Activated T-cell treated with anti-CD3 and anti-CD28 coated beads, Interleukin-2, amount 50 U/mL, for 1 hour (primary cell): Measurements from ENCODE around the gene SAMD7.

Experiments
- DNase-seq: peaks from one replicate; pipeline ENCODE4 v3.0.0-alpha.2; 2020

SAMD7 gene

DNA sequence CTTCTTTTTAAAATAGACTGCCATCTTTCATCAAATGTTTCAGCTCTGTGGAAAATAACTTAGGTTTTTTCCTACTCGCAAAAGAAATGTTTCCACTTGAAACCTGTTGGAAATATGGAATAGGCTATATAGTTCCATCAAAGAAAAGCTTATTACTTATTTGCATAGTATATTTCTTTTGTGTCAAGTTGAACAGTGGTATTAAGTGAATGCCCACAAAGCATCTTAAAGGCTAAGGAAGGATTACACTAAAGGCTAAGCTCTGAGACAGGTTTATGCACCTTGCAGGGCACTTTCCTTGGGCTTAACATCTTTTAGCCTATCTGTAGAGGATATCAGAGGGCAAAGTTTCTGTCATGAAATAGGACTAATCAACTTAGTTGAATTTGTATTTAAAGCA is at the start of gene SAMD7:
TSS of gene SAMD7 (plus strand) at position 301 of the 400 bp plus-strand sequence. CDS start 7,927 bp downstream, outside the sequence.
- DNase-seq, result no peak

DNA sequence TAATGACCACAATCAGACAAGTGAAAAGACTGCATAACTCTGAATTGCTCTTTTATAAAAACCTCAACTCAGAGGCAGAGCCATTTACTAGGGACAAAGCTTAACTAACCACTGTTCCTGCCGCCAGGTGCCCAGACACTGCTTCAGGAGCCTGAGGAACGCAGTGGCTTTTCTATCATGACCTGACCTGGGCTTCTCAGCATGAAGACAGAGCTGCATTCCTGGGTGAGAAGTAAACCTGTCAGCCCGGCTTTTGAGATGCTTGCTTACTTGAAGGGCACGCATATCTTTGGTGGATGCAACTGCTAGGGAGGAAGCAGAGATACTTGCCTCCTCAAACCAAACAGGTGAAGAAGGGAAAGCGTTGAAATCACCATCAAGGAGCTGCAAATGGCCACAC is 49.5 kb upstream of the SAMD7 start:
- no peak for DNase-seq

GRCh38 chr3:169863458-169863899 is 47.9 kb upstream of the SAMD7 start:
- DNase-seq, result peak; percentile 59

- DNase-seq, result no peak
Measured at GRCh38 chr3:169864270-169864669, 47.1 kb upstream of the SAMD7 start.

DNA sequence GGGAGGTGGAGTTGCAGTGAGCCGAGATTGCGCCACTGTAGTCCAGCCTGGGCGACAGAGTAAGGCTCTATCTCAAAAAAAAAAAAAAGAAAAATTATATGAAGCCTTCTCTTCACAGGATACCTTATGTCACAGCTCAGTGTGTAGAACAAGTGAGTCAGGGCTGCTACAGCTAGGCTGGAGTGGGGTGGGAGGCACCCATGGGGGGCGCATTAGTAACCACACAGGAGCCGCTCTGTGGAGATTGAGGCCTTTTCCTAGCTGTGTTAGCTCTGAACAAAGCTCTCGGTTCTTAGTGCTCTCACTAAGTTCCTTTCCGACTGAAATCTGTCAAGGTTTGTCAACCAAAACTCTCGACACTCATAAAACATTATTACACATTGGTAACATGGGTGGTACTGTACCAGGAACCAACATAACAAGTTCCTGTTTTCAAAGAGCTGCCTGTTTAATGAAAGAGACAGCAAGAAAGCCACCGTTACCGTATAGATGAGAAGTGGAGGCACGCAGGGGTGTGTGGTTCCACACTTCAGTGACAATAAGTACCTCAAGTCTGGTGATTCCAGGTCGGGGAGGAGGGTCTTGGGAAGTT is 46.1 kb upstream of the SAMD7 start:
- peak; percentile 30 for DNase-seq

GRCh38 chr3:169867584-169868210 is 43.7 kb upstream of the SAMD7 start:
- DNase-seq, result no peak

- DNase-seq, result no peak
Measured at GRCh38 chr3:169868369-169868768, 43.0 kb upstream of the SAMD7 start.

- no peak for DNase-seq
Measured at GRCh38 chr3:169869484-169870220, 41.7 kb upstream of the SAMD7 start, which contains the start of gene LRRC31. TSS of gene LRRC31 (minus strand) at chr3:169869935. CDS start at chr3:169869807, 128 bp downstream.

DNA sequence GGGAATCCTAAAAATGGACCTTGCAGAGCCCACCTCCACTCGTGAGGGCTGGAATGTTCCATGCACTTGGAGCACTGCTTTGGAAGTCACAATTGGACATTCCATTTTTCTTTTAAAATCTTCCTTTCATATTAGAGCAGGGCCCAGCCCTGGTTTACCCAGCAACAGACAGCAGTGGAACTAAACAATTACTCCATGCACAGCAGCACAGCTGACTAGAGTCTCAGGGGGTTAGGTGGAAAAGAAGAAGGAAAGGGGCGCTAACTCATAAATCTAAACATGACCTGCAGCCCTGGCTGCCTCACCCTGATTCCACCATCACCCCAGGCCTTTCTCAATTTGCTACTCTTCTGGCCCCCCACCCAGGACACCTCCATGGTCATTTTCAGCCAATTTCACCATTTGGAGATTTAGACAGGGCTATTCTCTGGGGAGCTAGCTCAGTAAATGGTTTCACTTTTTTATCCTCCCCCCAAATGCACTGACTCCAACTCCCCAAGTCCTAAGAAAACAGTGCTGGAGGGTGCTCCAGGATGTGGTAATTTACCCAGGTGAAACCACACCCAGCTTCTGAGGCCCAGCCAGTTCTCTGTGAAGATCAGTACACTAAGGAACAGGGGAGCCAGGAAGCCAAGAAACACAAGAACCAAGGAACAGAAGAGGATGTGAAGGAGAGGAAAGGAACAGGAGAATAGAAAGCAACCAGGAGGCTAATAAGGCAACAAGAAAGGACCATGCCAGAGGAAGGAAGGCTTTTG is 40.1 kb upstream of the SAMD7 start:
- no peak for DNase-seq

- DNase-seq, result no peak
Measured at GRCh38 chr3:169879013-169879557, 32.3 kb upstream of the SAMD7 start.

DNA sequence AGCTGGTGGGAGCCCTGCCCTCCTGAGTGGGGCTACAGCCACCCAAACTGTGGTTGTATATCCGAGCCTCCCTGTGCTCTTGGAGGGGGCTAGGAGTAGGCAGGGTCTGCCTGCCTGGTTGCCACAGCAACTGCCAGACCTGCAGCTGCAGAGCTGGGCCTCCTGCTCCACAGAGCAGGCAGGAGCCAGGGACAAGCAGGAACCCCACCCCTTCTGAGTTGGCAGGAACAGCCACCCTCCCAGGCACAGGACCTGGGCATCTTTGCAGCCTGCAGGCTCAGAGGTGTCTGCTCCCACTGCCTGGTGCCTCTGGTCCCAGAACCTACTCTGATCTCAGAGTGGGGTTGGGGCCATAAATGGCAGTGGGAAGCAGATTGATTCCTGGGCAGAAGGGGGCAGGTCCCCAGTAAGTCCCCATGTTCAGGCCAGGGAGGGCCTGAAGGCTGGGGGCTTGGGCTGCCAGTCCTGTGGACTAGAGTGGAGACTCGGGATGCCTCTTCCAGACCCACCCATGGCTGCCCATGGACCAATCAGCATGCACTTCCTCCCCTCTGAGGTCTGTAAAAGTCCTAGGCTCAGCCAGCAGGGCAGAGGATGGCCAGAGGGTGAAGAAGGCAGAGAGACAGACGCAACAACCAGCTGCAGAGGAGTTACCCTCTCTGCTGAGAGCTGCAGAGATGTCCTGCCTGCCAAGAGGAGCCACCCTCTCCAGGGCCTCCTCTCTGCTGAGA is 31.4 kb upstream of the SAMD7 start:
- DNase-seq, result no peak

- DNase-seq, result no peak
Measured at GRCh38 chr3:169880576-169881250, 30.7 kb upstream of the SAMD7 start.

- DNase-seq, result no peak
Measured at GRCh38 chr3:169886671-169887070, 24.7 kb upstream of the SAMD7 start.

DNA sequence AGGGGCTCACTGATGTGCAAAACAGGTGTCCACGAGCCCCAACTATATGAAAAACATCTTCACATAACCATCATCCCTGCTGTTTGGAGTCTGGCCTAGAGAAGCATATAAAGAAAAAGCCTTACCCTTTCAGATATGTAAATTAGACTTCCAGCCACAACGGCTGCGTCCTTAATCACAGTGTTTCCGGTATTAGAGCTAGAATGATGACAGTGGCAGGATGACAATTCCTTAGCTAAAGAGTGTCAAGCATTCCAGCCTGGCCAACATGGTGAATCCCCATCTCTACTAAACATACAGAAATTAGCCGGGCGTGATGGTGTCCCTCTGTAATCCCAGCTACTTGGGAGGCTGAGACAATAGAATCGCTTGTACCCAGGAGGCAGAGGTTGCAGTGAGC is 19.5 kb upstream of the SAMD7 start:
- no peak for DNase-seq

- DNase-seq, result no peak
Measured at GRCh38 chr3:169894110-169894509, 17.3 kb upstream of the SAMD7 start.

DNA sequence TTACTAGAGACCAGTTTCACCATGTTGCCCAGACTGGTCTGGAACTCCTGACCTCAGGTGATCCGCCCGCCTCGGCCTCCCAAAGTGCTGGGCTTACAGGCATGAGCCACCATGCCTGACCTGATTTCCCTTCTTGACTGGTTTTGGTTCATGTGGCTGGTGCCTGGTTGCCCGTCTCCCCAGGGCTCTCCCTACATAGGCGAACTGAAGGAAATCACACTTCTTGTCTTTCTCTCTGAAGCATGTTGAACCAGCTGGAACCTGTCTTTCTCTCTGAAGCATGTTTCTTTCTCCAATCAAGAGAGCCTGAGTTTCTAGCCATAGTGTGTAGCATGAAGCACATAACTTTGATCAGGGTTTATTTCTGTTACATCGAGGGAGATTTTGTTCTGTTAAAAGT is 16.3 kb upstream of the SAMD7 start:
- DNase-seq, result no peak

DNA sequence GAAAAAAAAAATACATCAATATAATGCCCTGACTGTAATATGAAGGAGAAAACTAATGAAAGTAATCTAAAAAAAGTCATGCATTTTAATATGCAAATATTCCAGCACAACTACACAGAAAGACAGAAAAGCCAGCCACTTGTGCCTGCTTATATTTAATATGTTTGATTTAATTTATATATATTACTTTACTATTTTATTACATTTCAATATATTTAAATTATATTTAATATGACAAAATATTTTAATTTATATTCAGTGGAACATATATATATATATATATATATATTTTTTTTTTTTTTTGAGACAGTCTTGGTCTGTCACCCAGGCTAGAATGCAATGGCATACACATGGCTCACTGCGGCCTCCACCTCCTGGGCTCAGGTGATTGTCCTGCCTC is 14.1 kb upstream of the SAMD7 start:
- DNase-seq, result no peak

- no peak for DNase-seq
Measured at GRCh38 chr3:169901453-169901852, 9.9 kb upstream of the SAMD7 start.

- DNase-seq, result no peak
Measured at GRCh38 chr3:169905404-169905803, 6.0 kb upstream of the SAMD7 start.

GRCh38 chr3:169907476-169907875 is 3.9 kb upstream of the SAMD7 start:
- DNase-seq, result no peak

GRCh38 chr3:169907944-169908343 is 3.4 kb upstream of the SAMD7 start:
- DNase-seq, result no peak

DNA sequence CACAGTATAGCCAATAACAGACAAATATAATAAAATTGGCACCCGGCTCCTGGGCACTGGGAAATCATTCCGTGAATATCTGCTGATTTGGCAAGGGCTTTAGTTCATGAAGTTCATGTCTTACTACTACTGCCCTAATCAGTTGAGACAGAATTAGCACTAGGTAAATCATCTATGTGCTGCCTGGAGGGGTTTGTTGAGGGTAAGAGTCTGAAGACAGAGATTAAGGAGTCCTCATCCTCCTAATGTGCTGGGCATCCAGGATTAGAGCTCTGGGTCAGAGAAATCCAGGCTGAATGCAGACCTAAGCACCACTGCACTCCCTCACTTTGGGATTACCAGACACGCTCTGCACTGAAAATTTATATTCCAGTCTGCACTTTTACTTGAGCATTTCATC is 2.0 kb downstream of the SAMD7 start:
- no peak for DNase-seq
